Measurements from ENCODE around the gene ENDOD1.

ENDOD1 gene

DNA sequence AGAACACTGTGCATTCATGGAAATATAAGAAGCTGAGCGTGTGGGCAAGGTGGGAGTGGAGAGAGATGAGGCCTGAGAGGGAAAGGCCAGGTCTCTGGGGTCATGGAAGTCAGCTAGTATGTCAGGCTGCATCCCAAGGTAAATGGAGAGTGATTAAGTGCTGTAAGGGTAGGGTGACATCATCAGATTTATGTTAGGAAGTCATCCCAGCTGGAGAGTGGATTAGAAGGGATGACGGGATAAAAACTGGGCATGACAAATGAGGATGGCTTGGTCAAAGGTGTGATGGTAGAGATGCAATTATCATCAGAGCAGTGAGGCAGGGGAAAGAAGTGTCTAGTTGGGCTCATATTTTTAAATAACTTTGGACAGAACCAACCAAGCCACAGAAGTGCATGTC is 3.5 kb upstream of the ENDOD1 start:
- DNase-seq (ENCODE audit: insufficient read length, low spot score): no peak
- TF ChIP-seq, protein P1, sequence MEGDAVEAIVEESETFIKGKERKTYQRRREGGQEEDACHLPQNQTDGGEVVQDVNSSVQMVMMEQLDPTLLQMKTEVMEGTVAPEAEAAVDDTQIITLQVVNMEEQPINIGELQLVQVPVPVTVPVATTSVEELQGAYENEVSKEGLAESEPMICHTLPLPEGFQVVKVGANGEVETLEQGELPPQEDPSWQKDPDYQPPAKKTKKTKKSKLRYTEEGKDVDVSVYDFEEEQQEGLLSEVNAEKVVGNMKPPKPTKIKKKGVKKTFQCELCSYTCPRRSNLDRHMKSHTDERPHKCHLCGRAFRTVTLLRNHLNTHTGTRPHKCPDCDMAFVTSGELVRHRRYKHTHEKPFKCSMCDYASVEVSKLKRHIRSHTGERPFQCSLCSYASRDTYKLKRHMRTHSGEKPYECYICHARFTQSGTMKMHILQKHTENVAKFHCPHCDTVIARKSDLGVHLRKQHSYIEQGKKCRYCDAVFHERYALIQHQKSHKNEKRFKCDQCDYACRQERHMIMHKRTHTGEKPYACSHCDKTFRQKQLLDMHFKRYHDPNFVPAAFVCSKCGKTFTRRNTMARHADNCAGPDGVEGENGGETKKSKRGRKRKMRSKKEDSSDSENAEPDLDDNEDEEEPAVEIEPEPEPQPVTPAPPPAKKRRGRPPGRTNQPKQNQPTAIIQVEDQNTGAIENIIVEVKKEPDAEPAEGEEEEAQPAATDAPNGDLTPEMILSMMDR (IDR thresholded peaks at IDR 0.05; ENCODE audit: insufficient read depth, missing control alignments): no peak
- FAIRE-seq: no peak

DNA sequence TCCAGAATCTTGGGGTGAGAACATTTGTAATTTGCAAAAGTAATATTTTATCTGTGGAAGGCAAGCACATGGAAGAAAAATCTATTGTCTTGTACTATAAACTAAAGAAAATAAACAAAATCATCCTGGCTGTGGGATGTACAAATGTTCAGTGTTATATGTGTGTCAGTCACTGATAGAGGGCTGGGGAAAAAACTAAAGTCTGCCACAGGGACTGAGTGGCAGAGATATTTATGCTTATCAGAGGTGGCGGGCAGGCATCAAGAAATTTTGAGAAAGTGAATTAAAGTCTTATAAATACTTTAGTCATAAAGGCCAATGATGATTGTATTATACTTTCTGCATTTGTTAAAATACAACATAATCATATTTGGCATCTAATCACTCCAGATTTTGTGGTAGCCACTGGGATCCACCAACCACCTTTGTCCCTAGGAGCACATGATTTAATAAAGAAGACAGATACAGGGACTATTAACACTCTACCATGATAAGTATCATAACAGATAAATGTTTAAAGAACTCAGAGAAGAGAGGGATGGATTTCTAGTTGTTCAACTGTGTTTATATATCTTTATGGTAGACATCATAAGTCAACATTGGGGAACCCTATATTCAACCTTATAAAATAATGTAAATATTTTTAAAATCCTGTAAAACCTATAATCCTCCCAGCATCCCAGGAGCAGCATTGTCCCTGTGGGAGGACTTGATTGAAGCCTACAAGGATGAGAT is 2.6 kb upstream of the ENDOD1 start:
- TF ChIP-seq, protein P1 (IDR thresholded peaks at IDR 0.05; ENCODE audit: insufficient read depth, missing control alignments): no peak
- no peak for FAIRE-seq
- DNase-seq (ENCODE audit: insufficient read length, low spot score): no peak

DNA sequence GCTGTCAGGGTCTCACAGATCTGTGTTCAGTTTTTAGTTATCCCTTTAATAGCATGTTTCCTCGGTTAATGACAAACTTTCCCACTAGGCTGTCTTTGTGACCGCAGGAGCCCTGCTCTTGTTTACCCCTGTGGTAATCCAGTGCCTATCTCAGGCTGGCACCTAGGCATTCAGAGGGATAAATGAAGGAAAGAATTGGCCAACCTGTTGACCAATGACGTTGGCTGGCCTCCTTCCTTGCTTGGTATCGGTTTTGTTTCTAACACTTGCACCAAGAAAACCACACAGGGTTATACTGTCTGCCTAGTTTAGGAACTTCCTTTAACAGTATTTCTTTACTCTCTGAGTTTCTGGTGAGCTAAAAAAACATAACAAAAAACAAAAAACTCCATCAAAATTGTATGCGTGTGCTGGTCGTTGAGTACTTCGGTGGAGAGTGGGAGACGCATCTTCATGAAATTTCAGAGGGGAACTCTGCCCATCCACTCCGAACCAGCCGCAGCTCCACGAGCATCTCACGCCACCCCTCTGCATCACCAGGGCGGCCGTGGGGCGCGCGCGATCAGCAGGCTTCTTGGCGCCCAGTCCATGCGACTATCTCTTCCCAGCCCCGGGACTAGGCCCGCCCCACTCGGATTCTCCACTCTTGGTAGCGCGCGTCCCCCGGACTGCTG is 563 bp upstream of the ENDOD1 start:
- no peak for DNase-seq (ENCODE audit: insufficient read length, low spot score)
- TF ChIP-seq, protein P1 (IDR thresholded peaks at IDR 0.05; ENCODE audit: insufficient read depth, missing control alignments): no peak
- no peak for FAIRE-seq

DNA sequence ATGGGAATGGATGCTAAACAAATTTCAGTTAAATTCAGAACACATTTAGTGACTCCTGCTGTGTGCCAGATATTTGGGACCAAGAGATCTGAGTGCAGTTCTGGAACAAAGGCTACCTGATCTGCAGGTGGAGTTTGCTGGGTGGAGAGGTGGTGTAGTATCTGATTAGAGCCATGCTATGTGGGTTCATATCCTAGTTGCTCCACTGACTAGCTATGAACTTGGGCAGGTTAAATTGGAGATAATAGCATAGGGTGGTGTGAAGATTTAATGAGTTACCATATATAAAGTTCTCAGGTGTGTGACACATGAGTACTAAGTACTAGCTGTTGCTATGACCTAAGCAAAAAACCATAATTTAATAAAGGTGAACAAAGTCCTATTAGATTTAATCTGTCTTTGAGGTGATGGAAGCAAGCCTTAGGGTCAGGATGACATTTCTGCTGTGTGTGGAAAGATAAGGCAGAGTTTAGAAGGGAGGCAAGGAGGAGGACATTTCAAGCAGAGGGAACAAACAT is 2.1 kb downstream of the ENDOD1 start:
- TF ChIP-seq, protein P1 (IDR thresholded peaks at IDR 0.05; ENCODE audit: insufficient read depth, missing control alignments): no peak
- DNase-seq (ENCODE audit: insufficient read length, low spot score) (no peak), FAIRE-seq (no peak)

DNA sequence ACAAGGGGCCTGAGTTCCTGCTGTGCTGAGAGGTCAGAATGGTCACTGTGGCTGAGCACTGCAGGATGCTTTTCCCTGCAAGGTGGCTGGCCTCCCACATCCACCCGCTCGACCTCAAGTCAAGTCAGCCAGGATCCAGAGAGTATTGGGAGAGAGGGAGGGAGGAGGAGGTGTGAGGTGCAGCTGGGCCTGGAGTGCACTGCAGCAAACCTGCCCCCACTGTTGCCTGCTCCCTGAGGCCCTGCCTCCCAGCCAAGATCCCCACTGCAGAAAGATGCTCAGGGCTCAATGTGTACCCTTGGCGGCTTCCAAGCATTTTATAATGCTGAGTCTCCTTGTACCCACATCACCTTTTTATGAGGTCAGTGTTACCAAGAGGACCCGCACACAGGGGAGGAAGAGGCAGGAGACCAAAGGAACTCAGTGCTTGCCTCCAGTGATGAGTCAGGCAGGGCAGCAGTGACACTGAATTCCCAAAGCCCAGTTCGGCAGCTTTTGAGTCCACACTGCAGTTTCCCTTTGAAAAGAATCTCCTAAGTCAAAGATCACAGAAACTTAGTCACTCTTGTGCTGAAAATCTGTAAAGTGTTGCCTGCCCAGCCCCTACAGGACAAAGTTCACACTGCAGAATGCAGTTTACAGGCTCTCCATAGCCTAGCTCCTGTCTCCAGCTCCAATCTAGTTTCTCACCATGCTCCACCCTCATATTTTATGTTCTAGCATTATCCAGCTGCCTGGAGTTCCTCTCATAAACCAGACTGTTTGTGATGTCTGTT is 3.1 kb downstream of the ENDOD1 start:
- TF ChIP-seq, protein P1 (IDR thresholded peaks at IDR 0.05; ENCODE audit: insufficient read depth, missing control alignments): peak; percentile 5
- no peak for DNase-seq (ENCODE audit: insufficient read length, low spot score)
- FAIRE-seq: no peak

DNA sequence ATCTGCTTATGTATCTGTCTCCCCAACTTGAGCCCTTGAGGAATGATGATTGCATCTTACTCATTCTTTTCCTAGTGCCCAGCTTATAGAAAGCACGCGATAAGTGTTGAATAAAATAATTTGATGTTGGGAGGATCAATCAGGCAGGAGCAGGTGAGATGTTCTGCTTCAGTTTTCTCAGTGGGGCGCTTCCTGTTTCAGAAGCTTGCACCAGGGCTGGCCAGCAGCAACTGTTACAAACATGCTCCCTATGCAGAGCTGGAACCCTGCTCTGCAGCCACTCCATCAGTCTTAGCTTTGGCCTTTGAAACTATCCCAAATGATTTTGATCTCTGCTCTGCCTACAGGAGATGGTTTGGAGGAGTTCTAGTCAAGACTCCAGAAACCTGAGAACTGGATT is 3.9 kb downstream of the ENDOD1 start:
- TF ChIP-seq, protein P1 (IDR thresholded peaks at IDR 0.05; ENCODE audit: insufficient read depth, missing control alignments): no peak
- no peak for FAIRE-seq

More for the DNA sequence above, 3.9 kb downstream of the ENDOD1 start:
- no peak for DNase-seq (ENCODE audit: insufficient read length, low spot score)

Data from D721Med (cell line).